ENCODE measurements around the gene ZFY. TPM values are rescaled to one million over a fixed set of nuclear protein-coding genes. Genes with fewer than 3 reads are reported as not detected.
A peak's percentile ranks its signal among the peaks of the same experiment; 100 is the strongest.
"Not testable (repeated sequence)": the region's sequence is repeated elsewhere in the genome, so short reads cannot be mapped to it uniquely, and the experiment has no call there.

ZFY gene
- total RNA-seq, 6 experiments from 2014 or later = 13.8 to 19.7 (median 16.7) TPM

DNA sequence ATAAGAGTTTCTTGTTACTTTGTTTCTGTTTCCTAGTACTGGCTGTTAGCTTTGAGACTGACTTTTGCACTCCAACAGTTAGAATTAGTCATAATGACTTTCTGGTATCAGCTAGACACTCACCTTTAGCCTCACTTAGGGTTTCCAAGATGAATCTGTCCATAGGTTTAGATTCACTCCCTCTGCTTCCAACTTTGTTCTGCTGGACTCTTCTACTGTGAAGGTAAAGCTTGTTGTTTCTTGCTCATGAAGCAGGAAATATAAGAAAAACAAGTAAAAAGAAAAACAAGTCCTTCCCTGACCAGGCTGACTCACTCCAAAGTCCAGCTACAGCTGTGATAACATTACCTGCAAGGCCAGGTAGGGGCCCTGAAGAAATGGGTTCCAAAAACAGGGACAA is 67.0 kb downstream of the ZFY start:
- Mint-ChIP-seq H3K27me3 (ENCODE audit: insufficient read depth) (no peaks in the 10 kb centered on the region; the same call in 1 of the 2 replicates), H3K9me3 (no peaks in the 10 kb centered on the region), H3K4me3 (peak overlapping the region; percentile 92; the same call in 1 of the 2 replicates), H3K4me1 (ENCODE audit: low read depth) (peaks cover 25% of the 10 kb centered on the region), H3K36me3 (ENCODE audit: low read depth) (no peaks in the 10 kb centered on the region), H3K27ac (no peak overlapping the region)
- TF ChIP-seq CTCF (IDR thresholded peaks at IDR 0.05) = no peak
- no peak for DNase-seq

DNA sequence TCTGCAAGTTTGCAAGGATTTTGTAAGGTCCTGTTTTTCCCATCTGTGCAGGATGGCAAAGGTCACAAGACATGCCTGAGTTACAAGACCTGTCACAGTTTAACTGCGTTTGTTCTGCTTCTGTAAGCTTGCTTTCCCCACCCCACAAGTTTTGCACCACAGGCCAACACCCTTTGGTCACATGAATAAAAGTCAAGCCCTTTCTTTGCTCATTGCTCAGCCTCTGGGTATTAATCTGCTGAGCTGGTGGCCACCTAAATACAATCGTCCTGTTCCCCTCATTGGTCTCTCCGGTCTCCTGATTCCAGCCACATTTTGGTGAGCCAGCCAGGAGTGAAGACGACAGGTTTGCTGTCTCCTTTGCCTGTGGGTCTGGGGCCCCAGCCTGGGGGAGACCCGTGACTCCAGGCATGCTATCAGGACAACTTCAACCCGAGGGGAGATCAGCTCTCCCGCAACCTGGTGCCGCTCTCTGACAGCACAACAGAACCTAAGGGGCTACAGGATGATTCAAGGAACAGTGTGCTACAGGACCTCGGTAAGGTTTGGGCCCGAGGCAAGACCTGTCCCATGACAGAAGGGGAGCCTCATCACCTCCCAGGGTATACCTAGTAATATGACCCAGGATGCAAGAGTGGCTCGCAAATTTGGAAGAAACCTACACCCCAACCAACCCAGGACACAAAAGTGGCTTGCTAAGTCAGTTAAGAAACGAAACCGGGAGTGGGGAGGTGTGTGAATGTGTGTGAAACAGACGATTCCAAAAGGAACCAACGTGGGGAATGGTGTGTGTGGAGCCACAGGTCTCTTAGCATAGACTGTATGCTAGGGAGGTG is 67.7 kb downstream of the ZFY start:
- Mint-ChIP-seq H3K4me3 (peak overlapping the region; percentile 92), H3K4me1 (ENCODE audit: low read depth) (peaks cover 25% of the 10 kb centered on the region), H3K27ac (peak overlapping the region; percentile 80), H3K9me3 (no peaks in the 10 kb centered on the region), H3K36me3 (ENCODE audit: low read depth) (no peaks in the 10 kb centered on the region), H3K27me3 (ENCODE audit: insufficient read depth) (no peaks in the 10 kb centered on the region; the same call in 1 of the 2 replicates)
- no peak for TF ChIP-seq CTCF (IDR thresholded peaks at IDR 0.05)
- DNase-seq = no peak

DNA sequence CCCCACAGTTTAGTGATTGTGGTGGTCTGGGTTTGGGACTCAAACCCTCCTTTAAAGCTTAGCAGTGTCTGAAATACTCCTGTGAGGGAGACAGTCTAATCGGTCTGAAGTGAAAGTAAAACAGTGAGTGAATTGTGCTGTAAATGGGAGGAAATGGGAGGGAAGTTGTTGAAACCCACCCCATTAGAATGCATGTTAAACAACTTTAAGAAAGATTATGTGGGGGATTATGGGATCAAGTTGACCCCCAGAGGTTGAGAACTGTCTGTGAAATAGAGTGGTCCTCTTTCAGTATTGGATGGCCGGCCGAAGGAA is 68.3 kb downstream of the ZFY start:
- Mint-ChIP-seq H3K4me1 (ENCODE audit: low read depth) (peaks cover 25% of the 10 kb centered on the region), H3K4me3 (peak overlapping the region; percentile 92), H3K9me3 (no peaks in the 10 kb centered on the region), H3K36me3 (ENCODE audit: low read depth) (no peaks in the 10 kb centered on the region), H3K27ac (peak overlapping the region; percentile 80), H3K27me3 (ENCODE audit: insufficient read depth) (no peaks in the 10 kb centered on the region; the same call in 1 of the 2 replicates)
- no peak for TF ChIP-seq CTCF (IDR thresholded peaks at IDR 0.05)
- no peak for DNase-seq

DNA sequence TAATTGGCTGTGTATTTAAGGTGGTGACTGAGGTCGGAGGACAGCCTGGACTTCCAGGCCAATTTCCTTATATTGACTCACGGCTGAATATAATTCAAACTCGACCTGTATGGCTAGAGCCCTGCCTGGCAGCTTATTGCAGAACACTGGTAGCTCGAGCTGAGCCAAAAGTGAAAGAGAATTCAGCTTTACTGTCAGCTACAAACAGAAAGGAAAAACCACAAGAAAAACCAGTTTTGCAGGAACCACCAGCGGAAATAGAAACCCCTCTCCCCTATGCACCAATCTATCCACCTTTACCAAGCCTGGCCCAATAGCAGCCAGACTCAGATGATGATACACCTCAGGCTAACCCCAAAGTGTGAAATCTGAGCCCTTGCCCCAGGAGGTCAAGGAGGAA is 68.7 kb downstream of the ZFY start:
- peak overlapping the region; percentile 80; the same call in 1 of the 2 replicates for H3K27ac Mint-ChIP-seq
- H3K36me3 Mint-ChIP-seq (ENCODE audit: low read depth) = no peaks in the 10 kb centered on the region
- H3K4me1 Mint-ChIP-seq (ENCODE audit: low read depth) = peaks cover 25% of the 10 kb centered on the region
- H3K4me3 Mint-ChIP-seq = peak overlapping the region; percentile 92
- DNase-seq = no peak
- TF ChIP-seq CTCF (IDR thresholded peaks at IDR 0.05) = no peak
- H3K9me3 Mint-ChIP-seq = no peaks in the 10 kb centered on the region
- no peaks in the 10 kb centered on the region; the same call in 1 of the 2 replicates for H3K27me3 Mint-ChIP-seq (ENCODE audit: insufficient read depth)

GRCh38 chrY:3006031-3006430 is 70.8 kb downstream of the ZFY start:
- H3K27me3 Mint-ChIP-seq (ENCODE audit: insufficient read depth); H3K36me3 Mint-ChIP-seq (ENCODE audit: low read depth); H3K27ac Mint-ChIP-seq; H3K4me3 Mint-ChIP-seq; H3K9me3 Mint-ChIP-seq; DNase-seq: not testable (repeated sequence)
- H3K4me1 Mint-ChIP-seq (ENCODE audit: low read depth) = peaks cover 25% of the 10 kb centered on the region

DNA sequence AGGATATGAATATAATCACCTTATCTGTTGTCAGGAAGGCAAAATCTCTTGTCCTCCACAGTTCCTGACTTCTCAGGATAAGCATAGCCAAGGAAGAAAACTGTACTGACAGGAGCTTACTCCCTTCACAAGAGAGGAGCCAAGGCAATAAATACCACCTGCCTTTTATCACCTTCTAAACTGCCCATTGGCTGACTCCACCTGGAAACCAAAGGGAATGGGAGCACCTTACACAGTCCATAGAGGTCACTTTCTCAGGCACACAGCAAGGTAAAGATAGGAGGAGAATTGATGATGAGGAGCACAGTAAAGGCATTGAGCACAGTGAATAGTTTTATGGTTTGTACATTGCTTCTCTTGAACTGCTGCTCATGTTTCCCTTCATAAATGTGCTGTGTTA is 72.8 kb downstream of the ZFY start:
- no peak for TF ChIP-seq CTCF (IDR thresholded peaks at IDR 0.05)
- no peaks in the 10 kb centered on the region for H3K9me3 Mint-ChIP-seq
- H3K4me1 Mint-ChIP-seq (ENCODE audit: low read depth) = peaks cover 10% of the 10 kb centered on the region
- no peak overlapping the region for H3K4me3 Mint-ChIP-seq
- H3K27ac Mint-ChIP-seq = no peak overlapping the region
- no peaks in the 10 kb centered on the region for H3K36me3 Mint-ChIP-seq (ENCODE audit: low read depth)
- no peaks in the 10 kb centered on the region; the same call in 1 of the 2 replicates for H3K27me3 Mint-ChIP-seq (ENCODE audit: insufficient read depth)
- DNase-seq = no peak

Data from HFFc6 (cell line).